Stimulated activated CD8-positive, alpha-beta memory T cell treated with anti-CD3 and anti-CD28 coated beads, Interleukin-7, amount 100 ng/mL, for 4 hours (primary cell): ENCODE measurements around the gene VPS11.

ENCODE experiments used
- DNase-seq, 2 donors: peaks; one replicate each; pipeline ENCODE4 v3.0.0-alpha.2; 2020; ENCODE audit warnings: low read depth in 2 of 2

The VPS11 gene

GRCh38 chr11:119121008-119121810 lies 53.6 kb downstream of the VPS11 start, which contains the start of gene HINFP:
Gene HINFP (plus strand): TSS chr11:119121580. CDS start chr11:119126945, 5,365 bp downstream.
- DNase-seq: peak; percentile 100

GRCh38 chr11:119121811-119122124 lies 54.1 kb downstream of the VPS11 start:
- no peak for DNase-seq

GRCh38 chr11:119125821-119126220 lies 58.2 kb downstream of the VPS11 start:
- DNase-seq: no peak

DNA sequence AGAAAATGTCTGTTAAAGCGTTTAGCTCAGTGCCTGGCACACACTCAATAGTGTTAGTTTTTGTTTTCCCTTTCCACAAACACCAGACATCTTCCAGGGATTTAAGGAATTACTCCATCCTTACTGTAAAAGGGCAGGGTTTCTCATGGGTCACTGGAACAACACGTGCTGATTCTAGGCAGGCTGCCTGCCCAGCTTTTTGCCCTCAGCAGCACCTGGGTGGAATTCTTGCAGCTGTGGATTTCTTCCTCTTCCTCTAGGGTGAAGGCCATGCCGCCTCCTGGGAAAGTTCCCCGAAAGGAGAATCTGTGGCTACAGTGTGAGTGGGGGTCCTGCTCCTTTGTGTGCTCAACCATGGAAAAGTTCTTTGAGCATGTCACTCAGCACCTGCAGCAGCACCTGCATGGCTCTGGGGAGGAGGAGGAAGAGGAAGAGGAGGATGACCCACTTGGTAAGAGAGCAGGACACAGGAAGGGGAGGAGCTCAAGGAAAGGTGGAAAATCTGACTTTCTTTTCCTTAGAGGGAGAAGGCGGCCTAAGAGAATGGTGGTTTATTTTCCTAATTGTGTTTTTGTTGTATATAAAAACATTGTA lies 59.2 kb downstream of the VPS11 start:
- DNase-seq: no peak

- no peak for DNase-seq
Observed at GRCh38 chr11:119130662-119131061, 63.0 kb downstream of the VPS11 start.
